Measurements from ENCODE around the gene MEGF11.

GRCh38 chr15:65960586-65960985 lies 293.0 kb downstream of the MEGF11 start:
- TF ChIP-seq CTCF (IDR thresholded peaks at IDR 0.05) (no peak), EZH2phosphoT487 (IDR thresholded peaks at IDR 0.05) (no peak), EZH2 (IDR thresholded peaks at IDR 0.05) (no peak)

Data from neural progenitor cell (in vitro differentiated cells).